Measurements from ENCODE around the gene ARHGEF12. TPM values are rescaled to one million over a fixed set of nuclear protein-coding genes. Genes with fewer than 3 reads are reported as not detected.

The ARHGEF12 gene
- total and polyA plus RNA-seq, 3 experiments from 2014 or later = 4.6 to 31.0 (median 30.1) TPM

- H3K4me1 Mint-ChIP-seq = peaks cover 0 to 22% (median 4%) of the 10 kb centered on the region in 3 donors
- H3K27ac Mint-ChIP-seq = no peak overlapping the region
- POLR2A ChIA-PET = no interaction called here
- no peak for DNase-seq
- no peaks in the 10 kb centered on the region for H3K36me3 ChIP-seq (ENCODE audit: insufficient read depth, low read length)
- no peaks in the 10 kb centered on the region for H3K9me3 Mint-ChIP-seq
- no peaks in the 10 kb centered on the region for H3K4me1 ChIP-seq (ENCODE audit: insufficient read depth, low read length)
- no peaks in the 10 kb centered on the region for H3K36me3 Mint-ChIP-seq
- H3K27me3 Mint-ChIP-seq = peaks cover 0 to 4% of the 10 kb centered on the region in 2 donors
- H3K4me3 Mint-ChIP-seq = no peak overlapping the region
- no peaks in the 10 kb centered on the region for H3K27me3 ChIP-seq (ENCODE audit: insufficient read depth, low read length, poor library complexity, severe bottlenecking)
- no peaks in the 10 kb centered on the region for H3K9me3 ChIP-seq (ENCODE audit: low read length)
- no peak overlapping the region for H3K27ac ChIP-seq (ENCODE audit: low read depth, low read length)
- CTCF ChIA-PET = no interaction called here
- H3K4me3 ChIP-seq (ENCODE audit: low read length) = no peak overlapping the region
Observed at GRCh38 chr11:120401506-120401905, 65.3 kb downstream of the ARHGEF12 start.

- Mint-ChIP-seq H3K27ac (no peak overlapping the region), H3K4me1 (peaks cover 0 to 22% (median 4%) of the 10 kb centered on the region in 3 donors), H3K4me3 (no peak overlapping the region), H3K36me3 (peaks cover 0 to 2% (median 0%) of the 10 kb centered on the region in 3 donors), H3K27me3 (peaks cover 0 to 4% of the 10 kb centered on the region in 2 donors), H3K9me3 (no peaks in the 10 kb centered on the region)
- Histone ChIP-seq H3K27me3 (ENCODE audit: insufficient read depth, low read length, poor library complexity, severe bottlenecking) (no peaks in the 10 kb centered on the region), H3K9me3 (ENCODE audit: low read length) (no peaks in the 10 kb centered on the region), H3K36me3 (ENCODE audit: insufficient read depth, low read length) (no peaks in the 10 kb centered on the region), H3K4me1 (ENCODE audit: insufficient read depth, low read length) (no peaks in the 10 kb centered on the region), H3K4me3 (ENCODE audit: low read length) (no peak overlapping the region), H3K27ac (ENCODE audit: low read depth, low read length) (no peak overlapping the region)
- DNase-seq = no peak
- ChIA-PET POLR2A (no interaction called here), CTCF (interaction anchor here (1.5 kb wide), 1 partner anchor 42 kb away, joined by 3 read pairs; no protein-coding TSS in a partner anchor)
Observed at GRCh38 chr11:120403966-120404365, 67.8 kb downstream of the ARHGEF12 start.

- DNase-seq = no peak
- Mint-ChIP-seq H3K4me3 (no peak overlapping the region), H3K36me3 (peaks cover 0 to 3% (median 2%) of the 10 kb centered on the region in 3 donors), H3K27me3 (peaks cover 0 to 3% of the 10 kb centered on the region in 2 donors), H3K4me1 (peaks cover 0 to 18% (median under 1%) of the 10 kb centered on the region in 3 donors), H3K9me3 (no peaks in the 10 kb centered on the region), H3K27ac (no peak overlapping the region)
- Histone ChIP-seq H3K4me1 (ENCODE audit: insufficient read depth, low read length) (no peaks in the 10 kb centered on the region), H3K36me3 (ENCODE audit: insufficient read depth, low read length) (no peaks in the 10 kb centered on the region), H3K27ac (ENCODE audit: low read depth, low read length) (no peak overlapping the region), H3K27me3 (ENCODE audit: insufficient read depth, low read length, poor library complexity, severe bottlenecking) (no peaks in the 10 kb centered on the region), H3K4me3 (ENCODE audit: low read length) (no peak overlapping the region), H3K9me3 (ENCODE audit: low read length) (no peaks in the 10 kb centered on the region)
- POLR2A ChIA-PET = no interaction called here
- CTCF ChIA-PET = no interaction called here
Observed at GRCh38 chr11:120404495-120404894, 68.3 kb downstream of the ARHGEF12 start.

GRCh38 chr11:120409655-120410054, 73.4 kb downstream of the ARHGEF12 start:
- Histone ChIP-seq H3K27ac (ENCODE audit: low read depth, low read length) (no peak overlapping the region), H3K27me3 (ENCODE audit: insufficient read depth, low read length, poor library complexity, severe bottlenecking) (no peaks in the 10 kb centered on the region), H3K9me3 (ENCODE audit: low read length) (no peaks in the 10 kb centered on the region), H3K4me1 (ENCODE audit: insufficient read depth, low read length) (no peaks in the 10 kb centered on the region), H3K4me3 (ENCODE audit: low read length) (no peak overlapping the region), H3K36me3 (ENCODE audit: insufficient read depth, low read length) (no peaks in the 10 kb centered on the region)
- Mint-ChIP-seq H3K9me3 (no peaks in the 10 kb centered on the region), H3K27me3 (no peaks in the 10 kb centered on the region), H3K36me3 (peaks cover 0 to 5% (median 3%) of the 10 kb centered on the region in 3 donors), H3K4me3 (no peak overlapping the region), H3K27ac (no peak overlapping the region), H3K4me1 (peaks cover 0 to 5% (median 1%) of the 10 kb centered on the region in 3 donors)
- CTCF ChIA-PET = interaction anchor here (2.2 kb wide), 1 partner anchor 75 kb away, joined by 9 read pairs; no protein-coding TSS in a partner anchor
- DNase-seq = no peak
- POLR2A ChIA-PET = no interaction called here

- Histone ChIP-seq H3K4me1 (ENCODE audit: insufficient read depth, low read length) (no peaks in the 10 kb centered on the region), H3K9me3 (ENCODE audit: low read length) (no peaks in the 10 kb centered on the region), H3K36me3 (ENCODE audit: insufficient read depth, low read length) (no peaks in the 10 kb centered on the region), H3K4me3 (ENCODE audit: low read length) (no peak overlapping the region), H3K27me3 (ENCODE audit: insufficient read depth, low read length, poor library complexity, severe bottlenecking) (no peaks in the 10 kb centered on the region), H3K27ac (ENCODE audit: low read depth, low read length) (no peak overlapping the region)
- no peaks in the 10 kb centered on the region for H3K9me3 Mint-ChIP-seq
- peaks cover 0 to 4% (median 1%) of the 10 kb centered on the region in 3 donors for H3K4me1 Mint-ChIP-seq
- H3K27me3 Mint-ChIP-seq = no peaks in the 10 kb centered on the region
- peaks cover 0 to 5% (median 3%) of the 10 kb centered on the region in 3 donors for H3K36me3 Mint-ChIP-seq
- no peak overlapping the region for H3K4me3 Mint-ChIP-seq
- no peak for DNase-seq
- ChIA-PET CTCF (interaction anchor here (0.7 to 2.2 kb wide), 2 partner anchors 15 to 76 kb away, joined by 3 to 9 read pairs; no protein-coding TSS in a partner anchor), POLR2A (no interaction called here)
- no peak overlapping the region for H3K27ac Mint-ChIP-seq
Observed at GRCh38 chr11:120410622-120411380, 74.6 kb downstream of the ARHGEF12 start.

GRCh38 chr11:120413480-120413879, 77.3 kb downstream of the ARHGEF12 start:
- H3K36me3 ChIP-seq (ENCODE audit: insufficient read depth, low read length) = no peaks in the 10 kb centered on the region
- no peaks in the 10 kb centered on the region for H3K9me3 Mint-ChIP-seq
- H3K4me3 ChIP-seq (ENCODE audit: low read length) = no peak overlapping the region
- POLR2A ChIA-PET = no interaction called here
- CTCF ChIA-PET = no interaction called here
- peaks cover 0 to 5% (median 2%) of the 10 kb centered on the region in 3 donors for H3K36me3 Mint-ChIP-seq
- no peak overlapping the region for H3K4me3 Mint-ChIP-seq
- H3K27ac ChIP-seq (ENCODE audit: low read depth, low read length) = no peak overlapping the region
- peaks cover 0 to 4% (median 1%) of the 10 kb centered on the region in 3 donors for H3K4me1 Mint-ChIP-seq
- no peaks in the 10 kb centered on the region for H3K4me1 ChIP-seq (ENCODE audit: insufficient read depth, low read length)
- no peaks in the 10 kb centered on the region for H3K27me3 ChIP-seq (ENCODE audit: insufficient read depth, low read length, poor library complexity, severe bottlenecking)
- no peak overlapping the region for H3K27ac Mint-ChIP-seq
- H3K9me3 ChIP-seq (ENCODE audit: low read length) = no peaks in the 10 kb centered on the region
- peaks cover 0 to 1% of the 10 kb centered on the region in 2 donors for H3K27me3 Mint-ChIP-seq
- no peak for DNase-seq

GRCh38 chr11:120420572-120420971, 84.4 kb downstream of the ARHGEF12 start:
- DNase-seq = no peak
- H3K36me3 ChIP-seq (ENCODE audit: insufficient read depth, low read length) = no peaks in the 10 kb centered on the region
- H3K27me3 ChIP-seq (ENCODE audit: insufficient read depth, low read length, poor library complexity, severe bottlenecking) = no peaks in the 10 kb centered on the region
- peaks cover 0 to 19% (median 2%) of the 10 kb centered on the region in 3 donors for H3K36me3 Mint-ChIP-seq
- peaks cover 0 to 1% of the 10 kb centered on the region in 2 donors for H3K27me3 Mint-ChIP-seq
- H3K9me3 ChIP-seq (ENCODE audit: low read length) = no peaks in the 10 kb centered on the region
- H3K4me3 Mint-ChIP-seq = no peak overlapping the region
- H3K27ac ChIP-seq (ENCODE audit: low read depth, low read length) = no peak overlapping the region
- no peaks in the 10 kb centered on the region for H3K4me1 ChIP-seq (ENCODE audit: insufficient read depth, low read length)
- no peaks in the 10 kb centered on the region for H3K4me1 Mint-ChIP-seq
- POLR2A ChIA-PET = no interaction called here
- H3K9me3 Mint-ChIP-seq = no peaks in the 10 kb centered on the region
- no peak overlapping the region for H3K4me3 ChIP-seq (ENCODE audit: low read length)
- CTCF ChIA-PET = no interaction called here
- H3K27ac Mint-ChIP-seq = no peak overlapping the region

GRCh38 chr11:120424185-120424969, 88.2 kb downstream of the ARHGEF12 start:
- H3K27me3 ChIP-seq (ENCODE audit: insufficient read depth, low read length, poor library complexity, severe bottlenecking) = no peaks in the 10 kb centered on the region
- H3K4me1 Mint-ChIP-seq = no peaks in the 10 kb centered on the region
- no peak overlapping the region for H3K27ac ChIP-seq (ENCODE audit: low read depth, low read length)
- ChIA-PET POLR2A (no interaction called here), CTCF (no interaction called here)
- no peaks in the 10 kb centered on the region for H3K9me3 Mint-ChIP-seq
- H3K27ac Mint-ChIP-seq = no peak overlapping the region
- H3K36me3 Mint-ChIP-seq = peaks cover 0 to 30% (median 3%) of the 10 kb centered on the region in 3 donors
- H3K27me3 Mint-ChIP-seq = peaks cover 0 to 1% of the 10 kb centered on the region in 2 donors
- no peak overlapping the region for H3K4me3 ChIP-seq (ENCODE audit: low read length)
- no peaks in the 10 kb centered on the region for H3K36me3 ChIP-seq (ENCODE audit: insufficient read depth, low read length)
- no peak overlapping the region for H3K4me3 Mint-ChIP-seq
- no peaks in the 10 kb centered on the region for H3K4me1 ChIP-seq (ENCODE audit: insufficient read depth, low read length)
- H3K9me3 ChIP-seq (ENCODE audit: low read length) = no peaks in the 10 kb centered on the region
- no peak for DNase-seq

Data from CD8-positive, alpha-beta memory T cell (primary cell).